Panc1 (cell line): ENCODE data around the gene BTNL3.

Experiments used
- POLR2AphosphoS5 ChIP-seq: IDR thresholded peaks from 2 replicates; pipeline ENCODE4 v1.6.1; 2012; ENCODE audit warnings: mild to moderate bottlenecking, low read depth, low read length, moderate library complexity
- SIN3A ChIP-seq: IDR thresholded peaks from 2 replicates; pipeline ENCODE4 v1.6.1; 2012; ENCODE audit warnings: low read depth, mild to moderate bottlenecking, low read length, moderate library complexity, borderline replicate concordance; ENCODE audit not compliant: insufficient read depth
- TCF7L2 ChIP-seq: IDR thresholded peaks from 2 replicates; pipeline ENCODE4 v1.6.1; 2011; ENCODE audit warnings: mild to moderate bottlenecking, low read depth, low read length, inconsistent platforms
- TF ChIP-seq, protein P1 (sequence below): fragments of 450-650 bp; IDR thresholded peaks from 2 replicates; pipeline ENCODE4 v1.5.1; 2017; ENCODE audit warnings: mild to moderate bottlenecking
- TF ChIP-seq, protein P2 (sequence below), 2 experiments: IDR thresholded peaks; 2 replicates each; pipeline ENCODE4 v1.6.1; 2011 to 2012; ENCODE audit warnings: low read depth in 2 of 2, control low read depth in 1 of 2, low read length in 1 of 2, mild to moderate bottlenecking in 1 of 2, moderate library complexity in 1 of 2; ENCODE audit not compliant: insufficient read depth in 1 of 2

- TF ChIP-seq, protein P1, sequence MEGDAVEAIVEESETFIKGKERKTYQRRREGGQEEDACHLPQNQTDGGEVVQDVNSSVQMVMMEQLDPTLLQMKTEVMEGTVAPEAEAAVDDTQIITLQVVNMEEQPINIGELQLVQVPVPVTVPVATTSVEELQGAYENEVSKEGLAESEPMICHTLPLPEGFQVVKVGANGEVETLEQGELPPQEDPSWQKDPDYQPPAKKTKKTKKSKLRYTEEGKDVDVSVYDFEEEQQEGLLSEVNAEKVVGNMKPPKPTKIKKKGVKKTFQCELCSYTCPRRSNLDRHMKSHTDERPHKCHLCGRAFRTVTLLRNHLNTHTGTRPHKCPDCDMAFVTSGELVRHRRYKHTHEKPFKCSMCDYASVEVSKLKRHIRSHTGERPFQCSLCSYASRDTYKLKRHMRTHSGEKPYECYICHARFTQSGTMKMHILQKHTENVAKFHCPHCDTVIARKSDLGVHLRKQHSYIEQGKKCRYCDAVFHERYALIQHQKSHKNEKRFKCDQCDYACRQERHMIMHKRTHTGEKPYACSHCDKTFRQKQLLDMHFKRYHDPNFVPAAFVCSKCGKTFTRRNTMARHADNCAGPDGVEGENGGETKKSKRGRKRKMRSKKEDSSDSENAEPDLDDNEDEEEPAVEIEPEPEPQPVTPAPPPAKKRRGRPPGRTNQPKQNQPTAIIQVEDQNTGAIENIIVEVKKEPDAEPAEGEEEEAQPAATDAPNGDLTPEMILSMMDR: no peak
- TF ChIP-seq, protein P2, sequence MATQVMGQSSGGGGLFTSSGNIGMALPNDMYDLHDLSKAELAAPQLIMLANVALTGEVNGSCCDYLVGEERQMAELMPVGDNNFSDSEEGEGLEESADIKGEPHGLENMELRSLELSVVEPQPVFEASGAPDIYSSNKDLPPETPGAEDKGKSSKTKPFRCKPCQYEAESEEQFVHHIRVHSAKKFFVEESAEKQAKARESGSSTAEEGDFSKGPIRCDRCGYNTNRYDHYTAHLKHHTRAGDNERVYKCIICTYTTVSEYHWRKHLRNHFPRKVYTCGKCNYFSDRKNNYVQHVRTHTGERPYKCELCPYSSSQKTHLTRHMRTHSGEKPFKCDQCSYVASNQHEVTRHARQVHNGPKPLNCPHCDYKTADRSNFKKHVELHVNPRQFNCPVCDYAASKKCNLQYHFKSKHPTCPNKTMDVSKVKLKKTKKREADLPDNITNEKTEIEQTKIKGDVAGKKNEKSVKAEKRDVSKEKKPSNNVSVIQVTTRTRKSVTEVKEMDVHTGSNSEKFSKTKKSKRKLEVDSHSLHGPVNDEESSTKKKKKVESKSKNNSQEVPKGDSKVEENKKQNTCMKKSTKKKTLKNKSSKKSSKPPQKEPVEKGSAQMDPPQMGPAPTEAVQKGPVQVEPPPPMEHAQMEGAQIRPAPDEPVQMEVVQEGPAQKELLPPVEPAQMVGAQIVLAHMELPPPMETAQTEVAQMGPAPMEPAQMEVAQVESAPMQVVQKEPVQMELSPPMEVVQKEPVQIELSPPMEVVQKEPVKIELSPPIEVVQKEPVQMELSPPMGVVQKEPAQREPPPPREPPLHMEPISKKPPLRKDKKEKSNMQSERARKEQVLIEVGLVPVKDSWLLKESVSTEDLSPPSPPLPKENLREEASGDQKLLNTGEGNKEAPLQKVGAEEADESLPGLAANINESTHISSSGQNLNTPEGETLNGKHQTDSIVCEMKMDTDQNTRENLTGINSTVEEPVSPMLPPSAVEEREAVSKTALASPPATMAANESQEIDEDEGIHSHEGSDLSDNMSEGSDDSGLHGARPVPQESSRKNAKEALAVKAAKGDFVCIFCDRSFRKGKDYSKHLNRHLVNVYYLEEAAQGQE (IDR thresholded peaks at IDR 0.05; ENCODE audit: insufficient read depth in 1 of 2, low read depth in 2 of 2, low read length in 1 of 2): no peak
- TF ChIP-seq POLR2AphosphoS5: no peak
- TF ChIP-seq SIN3A: no peak
- no peak for TF ChIP-seq TCF7L2
Measured at GRCh38 chr5:181051841-181052671, 63.4 kb downstream of the BTNL3 start.
